GM23338 (cell line): ENCODE data around the gene ZNF709. TPM values are rescaled to one million over a fixed set of nuclear protein-coding genes. Genes with fewer than 3 reads are reported as not detected.
A peak's percentile ranks its signal among the peaks of the same experiment; 100 is the strongest.

Experiments
- ATAC-seq: fragments of 200-7000 bp; cut with Tn5 transposase; 3 replicates; pipeline ENCODE4 v1.9.1; 2020
- DNase-seq: peaks from one replicate; pipeline ENCODE4 v3.0.0-alpha.2; 2015; ENCODE audit warnings: low spot score
- H2AFZ ChIP-seq: fragments of 200-600 bp; sonication (generic); 2 replicates; pipeline ENCODE4 v1.8.0; 2016; ENCODE audit warnings: antibody characterized with exemption, mild to moderate bottlenecking, moderate library complexity
- H3F3A ChIP-seq: fragments of 200-600 bp; sonication (generic); replicated peaks from 2 replicates; pipeline ENCODE4 v1.8.0; 2017; ENCODE audit warnings: antibody characterized with exemption, mixed run types, low read depth
- H3K27ac ChIP-seq: fragments of 200-600 bp; sonication (generic); 2 replicates; pipeline ENCODE4 v1.6.1; 2016; ENCODE audit warnings: low read depth
- H3K27me3 ChIP-seq: fragments of 200-600 bp; sonication (generic); 2 replicates; pipeline ENCODE4 v1.8.0; 2016; ENCODE audit warnings: mild to moderate bottlenecking, mixed run types, moderate library complexity; ENCODE audit not compliant: insufficient read depth
- H3K36me3 ChIP-seq: fragments of 200-600 bp; sonication (generic); 2 replicates; pipeline ENCODE4 v1.8.0; 2016; ENCODE audit warnings: mild to moderate bottlenecking; ENCODE audit not compliant: insufficient read depth
- H3K4me1 ChIP-seq: fragments of 200-600 bp; sonication (generic); 2 replicates; pipeline ENCODE4 v1.8.0; 2016; ENCODE audit warnings: mild to moderate bottlenecking, moderate library complexity; ENCODE audit not compliant: insufficient read depth
- H3K4me2 ChIP-seq: fragments of 200-600 bp; sonication (generic); 2 replicates; pipeline ENCODE4 v1.7.1; 2017; ENCODE audit warnings: mixed run types
- H3K4me3 ChIP-seq: fragments of 200-600 bp; sonication (generic); 2 replicates; pipeline ENCODE4 v1.6.1; 2016; ENCODE audit warnings: mixed run types
- H3K79me2 ChIP-seq: fragments of 200-600 bp; sonication (generic); replicated peaks from 2 replicates; pipeline ENCODE4 v1.8.0; 2017; ENCODE audit warnings: mild to moderate bottlenecking; ENCODE audit not compliant: insufficient read depth
- H3K9me2 ChIP-seq: fragments of 200-600 bp; sonication (generic); 2 replicates; pipeline ENCODE4 v1.8.0; 2017; ENCODE audit not compliant: insufficient read depth
- H4K20me1 ChIP-seq: fragments of 200-600 bp; sonication (generic); replicated peaks from 2 replicates; pipeline ENCODE4 v1.8.0; 2017; ENCODE audit warnings: mild to moderate bottlenecking; ENCODE audit not compliant: insufficient read depth
- H3K27ac Mint-ChIP-seq: 2 replicates; pipeline ENCODE4 v1.8.0; 2020; ENCODE audit warnings: inconsistent platforms, mild to moderate bottlenecking, moderate library complexity, mixed read lengths
- H3K27me3 Mint-ChIP-seq: 3 replicates; pipeline ENCODE4 v1.8.0; 2022; ENCODE audit warnings: low read depth, mild to moderate bottlenecking, moderate library complexity, mixed read lengths, inconsistent platforms; ENCODE audit not compliant: insufficient read depth, poor library complexity
- H3K36me3 Mint-ChIP-seq: 3 replicates; pipeline ENCODE4 v1.8.0; 2021; ENCODE audit warnings: low read depth, mild to moderate bottlenecking, inconsistent platforms, moderate library complexity, mixed read lengths
- H3K4me1 Mint-ChIP-seq: 3 replicates; pipeline ENCODE4 v1.8.0; 2020; ENCODE audit warnings: mild to moderate bottlenecking, inconsistent platforms, mixed read lengths
- H3K4me3 Mint-ChIP-seq: 3 replicates; pipeline ENCODE4 v1.8.0; 2021; ENCODE audit warnings: moderate library complexity, mild to moderate bottlenecking, inconsistent platforms, mixed read lengths
- H3K9me3 Mint-ChIP-seq: 3 replicates; pipeline ENCODE4 v1.8.0; 2020; ENCODE audit warnings: moderate library complexity, mild to moderate bottlenecking, inconsistent platforms, mixed read lengths
- CREB1 ChIP-seq: fragments of 250-450 bp; sonication (Bioruptor Pico); IDR thresholded peaks from 2 replicates; pipeline ENCODE4 v1.5.0; 2020; ENCODE audit warnings: low read depth, mild to moderate bottlenecking, moderate library complexity
- EZH2 ChIP-seq: fragments of 200-600 bp; sonication (generic); IDR thresholded peaks from one replicate; pipeline ENCODE4 v1.8.0; 2017; ENCODE audit warnings: antibody characterized with exemption, mild to moderate bottlenecking, low read depth; ENCODE audit not compliant: unreplicated experiment
- EZH2phosphoT487 ChIP-seq: fragments of 200-600 bp; sonication (generic); IDR thresholded peaks from one replicate; pipeline ENCODE4 v1.8.1; 2018; ENCODE audit warnings: antibody characterized with exemption; ENCODE audit not compliant: unreplicated experiment
- JUNB ChIP-seq: IDR thresholded peaks from one replicate; pipeline ENCODE4 v1.6.1; 2016; ENCODE audit warnings: antibody characterized with exemption; ENCODE audit not compliant: unreplicated experiment
- NANOG ChIP-seq: IDR thresholded peaks from 2 replicates; pipeline ENCODE4 v1.6.1; 2016; ENCODE audit warnings: antibody characterized with exemption, borderline replicate concordance
- POLR2AphosphoS5 ChIP-seq: IDR thresholded peaks from 2 replicates; pipeline ENCODE4 v1.6.1; 2016; ENCODE audit warnings: antibody characterized with exemption, low read depth
- STAT1 ChIP-seq: IDR thresholded peaks from one replicate; pipeline ENCODE4 v1.6.1; 2016; ENCODE audit warnings: antibody characterized with exemption; ENCODE audit not compliant: unreplicated experiment
- ZNF114 ChIP-seq: fragments of 250-450 bp; sonication (Bioruptor Pico); IDR thresholded peaks from 2 replicates; pipeline ENCODE4 v1.5.0; 2020; ENCODE audit warnings: mild to moderate bottlenecking, moderate library complexity
- ZNF331 ChIP-seq: fragments of 250-450 bp; sonication (Bioruptor Pico); IDR thresholded peaks from 2 replicates; pipeline ENCODE4 v1.5.0; 2020; ENCODE audit warnings: low read depth, mild to moderate bottlenecking, moderate library complexity
- polyA plus RNA-seq: library from polyadenylated mRNA; unstranded; fragments of >200 nt; fragmentation: Nextera tagmentation; extraction: Ambion mirVana; gene quantifications from 2 replicates; pipeline ENCODE4 v1.2.1, GENCODE V29; 2016
- total RNA-seq: library from RNA; depleted of rRNA; stranded (reverse); fragments of >200 nt; shearing (Covaris generic); gene quantifications from 2 replicates; pipeline ENCODE4 v1.2.3, GENCODE V29; 2014
- TF ChIP-seq, protein P1 (sequence below): IDR thresholded peaks from one replicate; pipeline ENCODE4 v1.6.1; 2018; ENCODE audit warnings: antibody characterized with exemption; ENCODE audit not compliant: unreplicated experiment
- TF ChIP-seq, protein P2 (sequence below): IDR thresholded peaks from 2 replicates; pipeline ENCODE4 v1.6.1; 2016; ENCODE audit warnings: antibody characterized with exemption
- TF ChIP-seq, protein P3 (sequence below): fragments of 250-450 bp; sonication (Bioruptor Pico); IDR thresholded peaks from 2 replicates; pipeline ENCODE4 v1.5.0; 2020; ENCODE audit warnings: mild to moderate bottlenecking, moderate library complexity
- TF ChIP-seq, protein P4 (sequence below), 2 experiments: fragments of 200-600 bp in 1 of 2; sonication (generic) in 1 of 2; conservative IDR thresholded peaks; 2 replicates each; pipeline versions ENCODE4 v1.5.1 to v1.6.1; 2016 to 2017; ENCODE audit warnings: antibody characterized with exemption in 2 of 2, low read depth in 2 of 2, mild to moderate bottlenecking in 2 of 2, moderate library complexity in 1 of 2

ZNF709 gene
- total and polyA plus RNA-seq, 2 experiments from 2014 or later = 0.94 to 1.8 TPM

DNA sequence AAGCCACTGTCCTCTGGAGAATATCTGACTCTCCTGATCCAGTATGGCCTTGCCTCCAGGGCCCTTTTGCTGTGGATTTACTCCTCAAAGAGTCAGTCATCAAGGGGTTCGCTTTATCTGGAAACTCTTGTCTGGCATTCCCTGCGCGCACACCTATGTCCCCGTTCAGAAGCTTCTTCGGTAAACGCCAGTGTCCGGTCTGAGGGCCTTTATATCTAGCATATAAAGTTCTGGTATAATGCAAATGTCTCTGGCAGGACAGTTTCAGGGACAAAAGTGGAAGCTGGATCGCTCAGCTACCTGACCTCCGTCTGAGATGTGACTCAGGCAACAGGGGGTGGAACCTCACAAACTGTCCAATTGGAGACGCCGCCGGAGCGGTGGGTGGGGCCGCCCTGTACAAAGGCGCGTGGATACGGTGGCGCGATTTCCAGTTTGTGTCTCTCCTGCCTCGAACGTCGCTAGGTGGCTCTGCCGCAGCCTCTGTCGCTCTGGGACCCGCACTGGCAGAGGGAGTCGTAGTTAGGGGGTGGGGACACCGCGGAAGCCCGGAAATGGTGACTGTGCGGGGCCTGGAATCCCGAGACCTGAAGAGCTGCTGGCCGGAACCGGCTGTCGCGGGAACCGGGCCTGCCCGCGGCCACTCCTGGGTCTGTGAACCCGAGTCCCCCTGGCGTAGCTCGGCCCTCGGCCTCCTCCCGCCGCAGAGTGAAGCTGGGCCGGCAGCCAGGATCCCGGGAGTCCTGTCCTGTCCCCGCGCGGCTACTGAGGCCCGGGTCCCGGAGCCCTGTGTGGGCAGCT lies 10.6 kb upstream of the ZNF709 start:
- peaks cover 6% of the 10 kb centered on the region for H3K9me3 Mint-ChIP-seq
- H3K27me3 Mint-ChIP-seq = peaks cover 3% of the 10 kb centered on the region
- peak overlapping the region; percentile 77 for H3K4me2 ChIP-seq
- H3K4me1 ChIP-seq = no peaks in the 10 kb centered on the region
- no peaks in the 10 kb centered on the region for H3K79me2 ChIP-seq
- H4K20me1 ChIP-seq = no peaks in the 10 kb centered on the region
- peak overlapping the region; percentile 83 for H3K4me3 Mint-ChIP-seq
- H3K9me2 ChIP-seq = peaks cover 5% of the 10 kb centered on the region; the same call in 1 of the 2 replicates
- 0 out of 2 replicates have a peak, but pooled peaks cover 9% of the 10 kb centered on the region for H3F3A ChIP-seq
- H3K36me3 ChIP-seq = no peaks in the 10 kb centered on the region
- peak overlapping the region; percentile 69 for H3K4me3 ChIP-seq
- H3K36me3 Mint-ChIP-seq = no peaks in the 10 kb centered on the region
- peak overlapping the region; percentile 90 for H2AFZ ChIP-seq
- H3K27ac Mint-ChIP-seq = peak overlapping the region; percentile 94
- 0 out of 2 replicates have a peak, but pooled peaks cover 4% of the 10 kb centered on the region for H3K27me3 ChIP-seq
- H3K27ac ChIP-seq = peak overlapping the region; percentile 84
- ATAC-seq = peak; percentile 97
- DNase-seq = peak; percentile 98
- H3K4me1 Mint-ChIP-seq = peaks cover 5% of the 10 kb centered on the region; the same call in 2 of the 3 replicates
- TF ChIP-seq JUNB (no peak), STAT1 (no peak), CREB1 (peak; percentile 45; the same call in 1 of the 2 replicates), EZH2 (no peak), EZH2phosphoT487 (no peak), NANOG (no peak), POLR2AphosphoS5 (peak; percentile 97), ZNF331 (CRISPR knock-in tag) (no peak), ZNF114 (CRISPR knock-in tag) (no peak)
- TF ChIP-seq, protein P1, sequence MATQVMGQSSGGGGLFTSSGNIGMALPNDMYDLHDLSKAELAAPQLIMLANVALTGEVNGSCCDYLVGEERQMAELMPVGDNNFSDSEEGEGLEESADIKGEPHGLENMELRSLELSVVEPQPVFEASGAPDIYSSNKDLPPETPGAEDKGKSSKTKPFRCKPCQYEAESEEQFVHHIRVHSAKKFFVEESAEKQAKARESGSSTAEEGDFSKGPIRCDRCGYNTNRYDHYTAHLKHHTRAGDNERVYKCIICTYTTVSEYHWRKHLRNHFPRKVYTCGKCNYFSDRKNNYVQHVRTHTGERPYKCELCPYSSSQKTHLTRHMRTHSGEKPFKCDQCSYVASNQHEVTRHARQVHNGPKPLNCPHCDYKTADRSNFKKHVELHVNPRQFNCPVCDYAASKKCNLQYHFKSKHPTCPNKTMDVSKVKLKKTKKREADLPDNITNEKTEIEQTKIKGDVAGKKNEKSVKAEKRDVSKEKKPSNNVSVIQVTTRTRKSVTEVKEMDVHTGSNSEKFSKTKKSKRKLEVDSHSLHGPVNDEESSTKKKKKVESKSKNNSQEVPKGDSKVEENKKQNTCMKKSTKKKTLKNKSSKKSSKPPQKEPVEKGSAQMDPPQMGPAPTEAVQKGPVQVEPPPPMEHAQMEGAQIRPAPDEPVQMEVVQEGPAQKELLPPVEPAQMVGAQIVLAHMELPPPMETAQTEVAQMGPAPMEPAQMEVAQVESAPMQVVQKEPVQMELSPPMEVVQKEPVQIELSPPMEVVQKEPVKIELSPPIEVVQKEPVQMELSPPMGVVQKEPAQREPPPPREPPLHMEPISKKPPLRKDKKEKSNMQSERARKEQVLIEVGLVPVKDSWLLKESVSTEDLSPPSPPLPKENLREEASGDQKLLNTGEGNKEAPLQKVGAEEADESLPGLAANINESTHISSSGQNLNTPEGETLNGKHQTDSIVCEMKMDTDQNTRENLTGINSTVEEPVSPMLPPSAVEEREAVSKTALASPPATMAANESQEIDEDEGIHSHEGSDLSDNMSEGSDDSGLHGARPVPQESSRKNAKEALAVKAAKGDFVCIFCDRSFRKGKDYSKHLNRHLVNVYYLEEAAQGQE = no peak
- TF ChIP-seq, protein P2, sequence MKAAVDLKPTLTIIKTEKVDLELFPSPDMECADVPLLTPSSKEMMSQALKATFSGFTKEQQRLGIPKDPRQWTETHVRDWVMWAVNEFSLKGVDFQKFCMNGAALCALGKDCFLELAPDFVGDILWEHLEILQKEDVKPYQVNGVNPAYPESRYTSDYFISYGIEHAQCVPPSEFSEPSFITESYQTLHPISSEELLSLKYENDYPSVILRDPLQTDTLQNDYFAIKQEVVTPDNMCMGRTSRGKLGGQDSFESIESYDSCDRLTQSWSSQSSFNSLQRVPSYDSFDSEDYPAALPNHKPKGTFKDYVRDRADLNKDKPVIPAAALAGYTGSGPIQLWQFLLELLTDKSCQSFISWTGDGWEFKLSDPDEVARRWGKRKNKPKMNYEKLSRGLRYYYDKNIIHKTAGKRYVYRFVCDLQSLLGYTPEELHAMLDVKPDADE = peak; percentile 25; the same call in 1 of the 2 replicates
- TF ChIP-seq, protein P3, sequence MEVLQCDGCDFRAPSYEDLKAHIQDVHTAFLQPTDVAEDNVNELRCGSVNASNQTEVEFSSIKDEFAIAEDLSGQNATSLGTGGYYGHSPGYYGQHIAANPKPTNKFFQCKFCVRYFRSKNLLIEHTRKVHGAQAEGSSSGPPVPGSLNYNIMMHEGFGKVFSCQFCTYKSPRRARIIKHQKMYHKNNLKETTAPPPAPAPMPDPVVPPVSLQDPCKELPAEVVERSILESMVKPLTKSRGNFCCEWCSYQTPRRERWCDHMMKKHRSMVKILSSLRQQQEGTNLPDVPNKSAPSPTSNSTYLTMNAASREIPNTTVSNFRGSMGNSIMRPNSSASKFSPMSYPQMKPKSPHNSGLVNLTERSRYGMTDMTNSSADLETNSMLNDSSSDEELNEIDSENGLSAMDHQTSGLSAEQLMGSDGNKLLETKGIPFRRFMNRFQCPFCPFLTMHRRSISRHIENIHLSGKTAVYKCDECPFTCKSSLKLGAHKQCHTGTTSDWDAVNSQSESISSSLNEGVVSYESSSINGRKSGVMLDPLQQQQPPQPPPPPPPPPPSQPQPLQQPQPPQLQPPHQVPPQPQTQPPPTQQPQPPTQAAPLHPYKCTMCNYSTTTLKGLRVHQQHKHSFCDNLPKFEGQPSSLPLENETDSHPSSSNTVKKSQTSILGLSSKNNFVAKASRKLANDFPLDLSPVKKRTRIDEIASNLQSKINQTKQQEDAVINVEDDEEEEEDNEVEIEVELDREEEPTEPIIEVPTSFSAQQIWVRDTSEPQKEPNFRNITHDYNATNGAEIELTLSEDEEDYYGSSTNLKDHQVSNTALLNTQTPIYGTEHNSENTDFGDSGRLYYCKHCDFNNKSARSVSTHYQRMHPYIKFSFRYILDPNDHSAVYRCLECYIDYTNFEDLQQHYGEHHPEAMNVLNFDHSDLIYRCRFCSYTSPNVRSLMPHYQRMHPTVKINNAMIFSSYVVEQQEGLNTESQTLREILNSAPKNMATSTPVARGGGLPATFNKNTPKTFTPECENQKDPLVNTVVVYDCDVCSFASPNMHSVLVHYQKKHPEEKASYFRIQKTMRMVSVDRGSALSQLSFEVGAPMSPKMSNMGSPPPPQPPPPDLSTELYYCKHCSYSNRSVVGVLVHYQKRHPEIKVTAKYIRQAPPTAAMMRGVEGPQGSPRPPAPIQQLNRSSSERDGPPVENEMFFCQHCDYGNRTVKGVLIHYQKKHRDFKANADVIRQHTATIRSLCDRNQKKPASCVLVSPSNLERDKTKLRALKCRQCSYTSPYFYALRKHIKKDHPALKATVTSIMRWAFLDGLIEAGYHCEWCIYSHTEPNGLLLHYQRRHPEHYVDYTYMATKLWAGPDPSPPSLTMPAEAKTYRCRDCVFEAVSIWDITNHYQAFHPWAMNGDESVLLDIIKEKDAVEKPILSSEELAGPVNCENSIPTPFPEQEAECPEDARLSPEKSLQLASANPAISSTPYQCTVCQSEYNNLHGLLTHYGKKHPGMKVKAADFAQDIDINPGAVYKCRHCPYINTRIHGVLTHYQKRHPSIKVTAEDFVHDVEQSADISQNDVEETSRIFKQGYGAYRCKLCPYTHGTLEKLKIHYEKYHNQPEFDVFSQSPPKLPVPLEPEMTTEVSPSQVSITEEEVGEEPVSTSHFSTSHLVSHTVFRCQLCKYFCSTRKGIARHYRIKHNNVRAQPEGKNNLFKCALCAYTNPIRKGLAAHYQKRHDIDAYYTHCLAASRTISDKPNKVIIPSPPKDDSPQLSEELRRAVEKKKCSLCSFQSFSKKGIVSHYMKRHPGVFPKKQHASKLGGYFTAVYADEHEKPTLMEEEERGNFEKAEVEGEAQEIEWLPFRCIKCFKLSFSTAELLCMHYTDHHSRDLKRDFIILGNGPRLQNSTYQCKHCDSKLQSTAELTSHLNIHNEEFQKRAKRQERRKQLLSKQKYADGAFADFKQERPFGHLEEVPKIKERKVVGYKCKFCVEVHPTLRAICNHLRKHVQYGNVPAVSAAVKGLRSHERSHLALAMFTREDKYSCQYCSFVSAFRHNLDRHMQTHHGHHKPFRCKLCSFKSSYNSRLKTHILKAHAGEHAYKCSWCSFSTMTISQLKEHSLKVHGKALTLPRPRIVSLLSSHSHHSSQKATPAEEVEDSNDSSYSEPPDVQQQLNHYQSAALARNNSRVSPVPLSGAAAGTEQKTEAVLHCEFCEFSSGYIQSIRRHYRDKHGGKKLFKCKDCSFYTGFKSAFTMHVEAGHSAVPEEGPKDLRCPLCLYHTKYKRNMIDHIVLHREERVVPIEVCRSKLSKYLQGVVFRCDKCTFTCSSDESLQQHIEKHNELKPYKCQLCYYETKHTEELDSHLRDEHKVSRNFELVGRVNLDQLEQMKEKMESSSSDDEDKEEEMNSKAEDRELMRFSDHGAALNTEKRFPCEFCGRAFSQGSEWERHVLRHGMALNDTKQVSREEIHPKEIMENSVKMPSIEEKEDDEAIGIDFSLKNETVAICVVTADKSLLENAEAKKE = no peak
- TF ChIP-seq, protein P4, sequence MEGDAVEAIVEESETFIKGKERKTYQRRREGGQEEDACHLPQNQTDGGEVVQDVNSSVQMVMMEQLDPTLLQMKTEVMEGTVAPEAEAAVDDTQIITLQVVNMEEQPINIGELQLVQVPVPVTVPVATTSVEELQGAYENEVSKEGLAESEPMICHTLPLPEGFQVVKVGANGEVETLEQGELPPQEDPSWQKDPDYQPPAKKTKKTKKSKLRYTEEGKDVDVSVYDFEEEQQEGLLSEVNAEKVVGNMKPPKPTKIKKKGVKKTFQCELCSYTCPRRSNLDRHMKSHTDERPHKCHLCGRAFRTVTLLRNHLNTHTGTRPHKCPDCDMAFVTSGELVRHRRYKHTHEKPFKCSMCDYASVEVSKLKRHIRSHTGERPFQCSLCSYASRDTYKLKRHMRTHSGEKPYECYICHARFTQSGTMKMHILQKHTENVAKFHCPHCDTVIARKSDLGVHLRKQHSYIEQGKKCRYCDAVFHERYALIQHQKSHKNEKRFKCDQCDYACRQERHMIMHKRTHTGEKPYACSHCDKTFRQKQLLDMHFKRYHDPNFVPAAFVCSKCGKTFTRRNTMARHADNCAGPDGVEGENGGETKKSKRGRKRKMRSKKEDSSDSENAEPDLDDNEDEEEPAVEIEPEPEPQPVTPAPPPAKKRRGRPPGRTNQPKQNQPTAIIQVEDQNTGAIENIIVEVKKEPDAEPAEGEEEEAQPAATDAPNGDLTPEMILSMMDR (conservative IDR thresholded peaks at IDR 0.05; ENCODE audit: low read depth in 2 of 2) = peak in 1 of 2 experiments; percentile 69; a peak in 2 of 4 replicates
